ENCODE results near the gene RABGAP1L.

DNA sequence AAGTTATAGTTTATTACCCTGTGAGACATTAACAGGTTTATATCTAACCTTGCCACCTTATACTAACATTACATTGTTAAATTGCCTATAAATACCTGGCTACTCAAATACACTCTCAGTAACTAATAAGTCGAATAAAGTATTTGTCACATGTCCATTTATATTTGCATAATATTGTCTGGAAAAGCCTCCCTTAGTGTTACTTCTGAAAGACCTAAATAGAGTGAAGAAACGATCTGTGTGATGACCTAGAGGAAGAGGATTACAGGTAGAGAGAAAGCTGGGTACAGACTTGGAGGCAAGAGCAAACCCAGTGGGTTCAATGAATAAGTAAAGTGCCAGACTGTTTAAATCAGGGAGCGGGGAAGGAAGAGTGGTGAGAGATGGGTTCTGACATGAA is 837.7 kb downstream of the RABGAP1L start:
- TF ChIP-seq POLR2A (IDR thresholded peaks at IDR 0.05; ENCODE audit: low read depth, low read length), result no peak
- TF ChIP-seq CTCF (conservative IDR thresholded peaks at IDR 0.05; ENCODE audit: low read depth, low read length), result no peak
